ENCODE data around the gene COLEC11. TPM values are rescaled to one million over a fixed set of nuclear protein-coding genes. Genes with fewer than 3 reads are reported as not detected.

COLEC11 gene
- total and polyA plus RNA-seq, 2 of the 13 experiments (the other 11 are each of a cell fraction or from before 2014, with no cell fraction given) = 1.5 to 3.0 TPM

DNA sequence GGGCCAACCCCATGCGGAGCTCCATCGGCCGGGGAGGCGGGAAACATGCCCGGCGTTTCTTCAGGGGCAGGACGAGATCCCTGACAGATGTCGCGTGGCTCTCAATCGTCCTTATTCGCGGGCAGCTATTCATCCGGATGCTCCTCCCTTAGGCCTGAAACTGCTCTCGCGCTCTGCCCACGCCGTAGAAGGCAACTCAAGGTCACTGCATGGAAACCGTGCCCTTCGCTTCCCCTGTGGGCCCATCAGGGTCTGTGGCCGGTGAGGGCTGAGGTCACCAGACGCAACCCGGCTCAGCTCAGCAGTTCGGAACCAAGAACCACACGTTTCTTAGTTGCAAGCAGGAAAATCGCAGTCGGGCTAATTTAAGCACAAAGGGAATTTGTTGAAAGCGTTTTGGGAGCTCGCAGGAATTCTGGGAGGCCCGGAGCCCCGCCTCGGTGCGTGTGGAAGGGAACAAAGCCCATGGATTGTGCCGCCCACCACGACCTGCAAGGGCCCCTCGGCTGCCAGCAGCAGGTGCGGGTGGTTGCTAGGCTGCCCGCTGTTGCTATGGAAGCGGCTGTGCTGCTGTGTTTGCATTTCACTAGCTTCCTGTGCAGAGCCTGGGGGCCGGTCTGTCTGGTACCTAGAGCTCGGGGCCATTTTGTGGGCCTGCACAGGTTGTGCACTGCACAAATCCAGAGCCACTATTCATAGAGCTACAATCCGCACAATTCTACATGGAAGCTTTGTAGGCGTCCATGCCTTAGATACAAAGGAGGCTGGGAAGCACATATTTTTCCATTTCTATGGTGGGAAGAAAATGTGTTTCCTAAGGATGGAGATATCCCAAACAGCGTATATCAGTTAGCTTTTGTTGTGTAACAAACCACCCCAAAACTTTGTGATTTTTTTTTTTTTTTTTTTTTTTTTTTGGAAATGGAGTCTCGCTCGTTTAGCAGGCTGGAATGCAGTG, 57.1 kb downstream of the COLEC11 start (continued):
- TF ChIP-seq, protein P1, sequence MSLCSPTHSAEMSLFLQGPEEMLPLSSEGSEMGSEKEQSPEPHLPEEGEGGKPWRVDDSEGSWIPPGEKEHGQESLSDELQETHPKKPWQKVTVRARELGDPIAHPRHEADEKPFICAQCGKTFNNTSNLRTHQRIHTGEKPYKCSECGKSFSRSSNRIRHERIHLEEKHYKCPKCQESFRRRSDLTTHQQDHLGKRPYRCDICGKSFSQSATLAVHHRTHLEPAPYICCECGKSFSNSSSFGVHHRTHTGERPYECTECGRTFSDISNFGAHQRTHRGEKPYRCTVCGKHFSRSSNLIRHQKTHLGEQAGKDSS (CRISPR knock-in tag; IDR thresholded peaks at IDR 0.05; ENCODE audit: borderline replicate concordance, low read depth) = no peak; the same call in 1 of the 2 replicates
- TF ChIP-seq SP2 (CRISPR knock-in tag; IDR thresholded peaks at IDR 0.05) = no peak
- TF ChIP-seq KLF13 (CRISPR knock-in tag; IDR thresholded peaks at IDR 0.05) = no peak
- TF ChIP-seq ZKSCAN1 (IDR thresholded peaks at IDR 0.05; ENCODE audit: low read length) = no peak
- no peak for TF ChIP-seq NONO (IDR thresholded peaks at IDR 0.05)
- peak; percentile 74 for TF ChIP-seq NONO (CRISPR knock-in tag; conservative IDR thresholded peaks at IDR 0.05)
- no peak for TF ChIP-seq HNRNPK (IDR thresholded peaks at IDR 0.05; ENCODE audit: low read depth, low read length, poor library complexity, severe bottlenecking)
- TF ChIP-seq MTA3 (CRISPR knock-in tag; IDR thresholded peaks at IDR 0.05) = no peak
- TF ChIP-seq, protein P2, sequence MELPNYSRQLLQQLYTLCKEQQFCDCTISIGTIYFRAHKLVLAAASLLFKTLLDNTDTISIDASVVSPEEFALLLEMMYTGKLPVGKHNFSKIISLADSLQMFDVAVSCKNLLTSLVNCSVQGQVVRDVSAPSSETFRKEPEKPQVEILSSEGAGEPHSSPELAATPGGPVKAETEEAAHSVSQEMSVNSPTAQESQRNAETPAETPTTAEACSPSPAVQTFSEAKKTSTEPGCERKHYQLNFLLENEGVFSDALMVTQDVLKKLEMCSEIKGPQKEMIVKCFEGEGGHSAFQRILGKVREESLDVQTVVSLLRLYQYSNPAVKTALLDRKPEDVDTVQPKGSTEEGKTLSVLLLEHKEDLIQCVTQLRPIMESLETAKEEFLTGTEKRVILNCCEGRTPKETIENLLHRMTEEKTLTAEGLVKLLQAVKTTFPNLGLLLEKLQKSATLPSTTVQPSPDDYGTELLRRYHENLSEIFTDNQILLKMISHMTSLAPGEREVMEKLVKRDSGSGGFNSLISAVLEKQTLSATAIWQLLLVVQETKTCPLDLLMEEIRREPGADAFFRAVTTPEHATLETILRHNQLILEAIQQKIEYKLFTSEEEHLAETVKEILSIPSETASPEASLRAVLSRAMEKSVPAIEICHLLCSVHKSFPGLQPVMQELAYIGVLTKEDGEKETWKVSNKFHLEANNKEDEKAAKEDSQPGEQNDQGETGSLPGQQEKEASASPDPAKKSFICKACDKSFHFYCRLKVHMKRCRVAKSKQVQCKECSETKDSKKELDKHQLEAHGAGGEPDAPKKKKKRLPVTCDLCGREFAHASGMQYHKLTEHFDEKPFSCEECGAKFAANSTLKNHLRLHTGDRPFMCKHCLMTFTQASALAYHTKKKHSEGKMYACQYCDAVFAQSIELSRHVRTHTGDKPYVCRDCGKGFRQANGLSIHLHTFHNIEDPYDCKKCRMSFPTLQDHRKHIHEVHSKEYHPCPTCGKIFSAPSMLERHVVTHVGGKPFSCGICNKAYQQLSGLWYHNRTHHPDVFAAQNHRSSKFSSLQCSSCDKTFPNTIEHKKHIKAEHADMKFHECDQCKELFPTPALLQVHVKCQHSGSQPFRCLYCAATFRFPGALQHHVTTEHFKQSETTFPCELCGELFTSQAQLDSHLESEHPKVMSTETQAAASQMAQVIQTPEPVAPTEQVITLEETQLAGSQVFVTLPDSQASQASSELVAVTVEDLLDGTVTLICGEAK (IDR thresholded peaks at IDR 0.05) = no peak
- TF ChIP-seq, protein P2 (CRISPR knock-in tag; IDR thresholded peaks at IDR 0.05) = peak; percentile 75
- TF ChIP-seq HMG20B (CRISPR knock-in tag; conservative IDR thresholded peaks at IDR 0.05) = no peak; the same call in 1 of the 2 replicates
- no peak for TF ChIP-seq ARHGAP35 (CRISPR knock-in tag; IDR thresholded peaks at IDR 0.05; ENCODE audit: borderline replicate concordance)
- no peak for TF ChIP-seq PPARG (CRISPR knock-in tag; conservative IDR thresholded peaks at IDR 0.05)
- TF ChIP-seq ZNF562 (CRISPR knock-in tag; IDR thresholded peaks at IDR 0.05; ENCODE audit: borderline replicate concordance) = no peak
- TF ChIP-seq, protein P3, sequence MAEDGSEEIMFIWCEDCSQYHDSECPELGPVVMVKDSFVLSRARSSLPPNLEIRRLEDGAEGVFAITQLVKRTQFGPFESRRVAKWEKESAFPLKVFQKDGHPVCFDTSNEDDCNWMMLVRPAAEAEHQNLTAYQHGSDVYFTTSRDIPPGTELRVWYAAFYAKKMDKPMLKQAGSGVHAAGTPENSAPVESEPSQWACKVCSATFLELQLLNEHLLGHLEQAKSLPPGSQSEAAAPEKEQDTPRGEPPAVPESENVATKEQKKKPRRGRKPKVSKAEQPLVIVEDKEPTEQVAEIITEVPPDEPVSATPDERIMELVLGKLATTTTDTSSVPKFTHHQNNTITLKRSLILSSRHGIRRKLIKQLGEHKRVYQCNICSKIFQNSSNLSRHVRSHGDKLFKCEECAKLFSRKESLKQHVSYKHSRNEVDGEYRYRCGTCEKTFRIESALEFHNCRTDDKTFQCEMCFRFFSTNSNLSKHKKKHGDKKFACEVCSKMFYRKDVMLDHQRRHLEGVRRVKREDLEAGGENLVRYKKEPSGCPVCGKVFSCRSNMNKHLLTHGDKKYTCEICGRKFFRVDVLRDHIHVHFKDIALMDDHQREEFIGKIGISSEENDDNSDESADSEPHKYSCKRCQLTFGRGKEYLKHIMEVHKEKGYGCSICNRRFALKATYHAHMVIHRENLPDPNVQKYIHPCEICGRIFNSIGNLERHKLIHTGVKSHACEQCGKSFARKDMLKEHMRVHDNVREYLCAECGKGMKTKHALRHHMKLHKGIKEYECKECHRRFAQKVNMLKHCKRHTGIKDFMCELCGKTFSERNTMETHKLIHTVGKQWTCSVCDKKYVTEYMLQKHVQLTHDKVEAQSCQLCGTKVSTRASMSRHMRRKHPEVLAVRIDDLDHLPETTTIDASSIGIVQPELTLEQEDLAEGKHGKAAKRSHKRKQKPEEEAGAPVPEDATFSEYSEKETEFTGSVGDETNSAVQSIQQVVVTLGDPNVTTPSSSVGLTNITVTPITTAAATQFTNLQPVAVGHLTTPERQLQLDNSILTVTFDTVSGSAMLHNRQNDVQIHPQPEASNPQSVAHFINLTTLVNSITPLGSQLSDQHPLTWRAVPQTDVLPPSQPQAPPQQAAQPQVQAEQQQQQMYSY (CRISPR knock-in tag; IDR thresholded peaks at IDR 0.05) = no peak
